Adrenal gland (tissue), 5 donors: ENCODE data around the gene FXYD3.

Experiments
- POLR2A ChIP-seq, 2 donors: fragments of 450-650 bp; IDR thresholded peaks; one replicate each; pipeline ENCODE4 v1.6.1; 2017; ENCODE audit warnings: antibody characterized with exemption in 2 of 2, mild to moderate bottlenecking in 2 of 2, moderate library complexity in 1 of 2
- TF ChIP-seq, protein P1 (sequence below), 6 experiments: fragments of 450-650 bp in 4 of 6; fragments of 200-600 bp in 2 of 6; sonication (generic) in 1 of 6; IDR thresholded peaks; 1 replicate in 5 of 6; 2 replicates in 1 of 6; pipeline versions ENCODE4 v1.5.1 to v1.8.0; 2016 to 2021; ENCODE audit warnings: antibody characterized with exemption in 6 of 6, mild to moderate bottlenecking in 2 of 6, moderate library complexity in 1 of 6
- donor health status: DM: no; HTN: no; CAD: no.

DNA sequence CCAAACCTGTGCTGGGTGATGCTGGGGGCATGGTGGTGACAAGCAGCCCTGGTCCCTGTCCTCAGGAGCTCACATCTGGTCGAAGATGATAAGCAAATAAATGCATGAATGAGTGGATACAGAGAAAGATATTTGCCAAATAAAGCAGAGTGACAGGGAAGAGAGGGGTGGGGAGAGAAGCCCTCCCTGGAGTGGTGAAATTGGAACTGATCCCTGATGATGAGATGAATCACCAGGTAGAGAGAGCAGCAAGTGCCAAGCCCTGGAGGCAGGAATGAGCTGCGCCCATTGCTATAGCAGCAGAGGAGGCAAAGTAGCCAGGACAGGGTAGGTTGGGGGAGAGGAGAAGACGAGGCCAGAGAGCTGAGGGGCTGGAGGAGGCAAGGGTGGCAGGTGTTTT is 52.6 kb downstream of the FXYD3 start:
- TF ChIP-seq POLR2A (IDR thresholded peaks at IDR 0.05) = no peak
- TF ChIP-seq, protein P1, sequence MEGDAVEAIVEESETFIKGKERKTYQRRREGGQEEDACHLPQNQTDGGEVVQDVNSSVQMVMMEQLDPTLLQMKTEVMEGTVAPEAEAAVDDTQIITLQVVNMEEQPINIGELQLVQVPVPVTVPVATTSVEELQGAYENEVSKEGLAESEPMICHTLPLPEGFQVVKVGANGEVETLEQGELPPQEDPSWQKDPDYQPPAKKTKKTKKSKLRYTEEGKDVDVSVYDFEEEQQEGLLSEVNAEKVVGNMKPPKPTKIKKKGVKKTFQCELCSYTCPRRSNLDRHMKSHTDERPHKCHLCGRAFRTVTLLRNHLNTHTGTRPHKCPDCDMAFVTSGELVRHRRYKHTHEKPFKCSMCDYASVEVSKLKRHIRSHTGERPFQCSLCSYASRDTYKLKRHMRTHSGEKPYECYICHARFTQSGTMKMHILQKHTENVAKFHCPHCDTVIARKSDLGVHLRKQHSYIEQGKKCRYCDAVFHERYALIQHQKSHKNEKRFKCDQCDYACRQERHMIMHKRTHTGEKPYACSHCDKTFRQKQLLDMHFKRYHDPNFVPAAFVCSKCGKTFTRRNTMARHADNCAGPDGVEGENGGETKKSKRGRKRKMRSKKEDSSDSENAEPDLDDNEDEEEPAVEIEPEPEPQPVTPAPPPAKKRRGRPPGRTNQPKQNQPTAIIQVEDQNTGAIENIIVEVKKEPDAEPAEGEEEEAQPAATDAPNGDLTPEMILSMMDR (IDR thresholded peaks at IDR 0.05) = no peak
